Neural cell (in vitro differentiated cells): ENCODE data around the gene FNBP1L. TPM values are rescaled to one million over a fixed set of nuclear protein-coding genes. Genes with fewer than 3 reads are reported as not detected.

Source experiments
- H2AFZ ChIP-seq: fragments of 200-600, 300-800 bp; sonication (generic), shearing (Covaris generic); 2 replicates; pipeline ENCODE4 v1.6.0; 2014; ENCODE audit warnings: low read depth, mild to moderate bottlenecking, antibody characterized with exemption, low read length, moderate library complexity
- H3F3A ChIP-seq: fragments of 200-600 bp; shearing (Covaris generic); 2 replicates; pipeline ENCODE4 v1.6.1; 2016; ENCODE audit warnings: mild to moderate bottlenecking, moderate library complexity, mixed read lengths, antibody characterized with exemption, low read length; ENCODE audit not compliant: insufficient read depth, poor library complexity, severe bottlenecking
- H3K27ac ChIP-seq: fragments of 200-600, 300-800 bp; sonication (generic), shearing (Covaris generic); 2 replicates; pipeline ENCODE4 v1.5.1; 2014; ENCODE audit warnings: mild to moderate bottlenecking, low read length, moderate library complexity
- H3K27me3 ChIP-seq: fragments of 300-800, 200-600 bp; sonication (generic), shearing (Covaris generic); 2 replicates; pipeline ENCODE4 v1.6.0; 2014; ENCODE audit warnings: mild to moderate bottlenecking, low read depth, low read length, moderate library complexity; ENCODE audit not compliant: insufficient read depth
- H3K36me3 ChIP-seq: fragments of 300-800, 200-600 bp; sonication (generic), shearing (Covaris generic); 2 replicates; pipeline ENCODE4 v1.5.1; 2014; ENCODE audit warnings: mild to moderate bottlenecking, antibody characterized with exemption, low read length, moderate library complexity; ENCODE audit not compliant: insufficient read depth
- H3K4me2 ChIP-seq: fragments of 300-800, 200-600 bp; sonication (generic), shearing (Covaris generic); 2 replicates; pipeline ENCODE4 v1.6.0; 2014; ENCODE audit warnings: mild to moderate bottlenecking, low read length
- H3K4me3 ChIP-seq: fragments of 300-800, 200-600 bp; sonication (generic), shearing (Covaris generic); 2 replicates; pipeline ENCODE4 v1.5.1; 2014; ENCODE audit warnings: mild to moderate bottlenecking, low read length, moderate library complexity
- H3K79me2 ChIP-seq: fragments of 200-600 bp; shearing (Covaris generic); replicated peaks from 2 replicates; pipeline ENCODE4 v1.6.0; 2014; ENCODE audit warnings: mild to moderate bottlenecking, low read length, moderate library complexity; ENCODE audit not compliant: insufficient read depth
- H3K9ac ChIP-seq: fragments of 300-800, 200-600 bp; sonication (generic), shearing (Covaris generic); 2 replicates; pipeline ENCODE4 v1.6.1; 2016; ENCODE audit warnings: mild to moderate bottlenecking, low read length, mixed read lengths
- H3K9me2 ChIP-seq: fragments of 200-600 bp; shearing (Covaris generic); 2 replicates; pipeline ENCODE4 v1.6.1; 2016; ENCODE audit warnings: mild to moderate bottlenecking, low read length, mixed read lengths; ENCODE audit not compliant: insufficient read depth
- H3K9me3 ChIP-seq: fragments of 200-600, 300-800 bp; sonication (generic), shearing (Covaris generic); 2 replicates; pipeline ENCODE4 v1.6.1; 2016; ENCODE audit warnings: mild to moderate bottlenecking, mixed run types, low read length, moderate library complexity, mixed read lengths
- H4K20me1 ChIP-seq: fragments of 200-600 bp; shearing (Covaris generic); 2 replicates; pipeline ENCODE4 v1.6.1; 2016; ENCODE audit warnings: mild to moderate bottlenecking, mixed run types; ENCODE audit not compliant: insufficient read depth
- CTCF ChIP-seq: fragments of 450-650 bp; IDR thresholded peaks from 2 replicates; pipeline ENCODE4 v1.5.1; 2014; ENCODE audit warnings: antibody characterized with exemption, mild to moderate bottlenecking, moderate library complexity; ENCODE audit not compliant: poor library complexity, severe bottlenecking
- EP300 ChIP-seq: fragments of 450-650 bp; conservative IDR thresholded peaks from 2 replicates; pipeline ENCODE4 v1.6.1; 2014; ENCODE audit warnings: antibody characterized with exemption, mild to moderate bottlenecking, moderate library complexity; ENCODE audit not compliant: poor library complexity, severe bottlenecking
- EZH2 ChIP-seq: fragments of 200-600, 300-800 bp; shearing (Covaris generic), sonication (generic); IDR thresholded peaks from 2 replicates; pipeline ENCODE4 v1.6.1; 2014; ENCODE audit warnings: antibody characterized with exemption, low read length, borderline replicate concordance, mild to moderate bottlenecking; ENCODE audit not compliant: insufficient read depth, poor library complexity, severe bottlenecking
- MXI1 ChIP-seq: fragments of 450-650 bp; conservative IDR thresholded peaks from 2 replicates; pipeline ENCODE4 v1.6.1; 2014; ENCODE audit warnings: antibody characterized with exemption, mild to moderate bottlenecking; ENCODE audit not compliant: poor library complexity, severe bottlenecking
- POLR2AphosphoS5 ChIP-seq: IDR thresholded peaks from 2 replicates; pipeline ENCODE4 v1.6.1; 2012
- RAD21 ChIP-seq: fragments of 450-650 bp; conservative IDR thresholded peaks from 2 replicates; pipeline ENCODE4 v1.6.1; 2014; ENCODE audit warnings: antibody characterized with exemption, mild to moderate bottlenecking, moderate library complexity
- SMC3 ChIP-seq: fragments of 450-650 bp; conservative IDR thresholded peaks from 2 replicates; pipeline ENCODE4 v1.6.1; 2014; ENCODE audit warnings: antibody characterized with exemption, mild to moderate bottlenecking, moderate library complexity; ENCODE audit not compliant: poor library complexity
- TAF1 ChIP-seq: IDR thresholded peaks from 2 replicates; pipeline ENCODE4 v1.6.1; 2012; ENCODE audit warnings: low read depth
- polyA plus RNA-seq: library from polyadenylated mRNA; depleted of rRNA; stranded (reverse); fragments of >200 nt; gene quantifications from 2 replicates; pipeline ENCODE4 v1.2.3, GENCODE V29; 2014
- TF ChIP-seq, protein P1 (sequence below): IDR thresholded peaks from 2 replicates; pipeline ENCODE4 v1.6.1; 2012; ENCODE audit warnings: borderline replicate concordance

The FNBP1L gene
- polyA plus RNA-seq, 1 donor from 2014 or later, result 1,044 TPM

DNA sequence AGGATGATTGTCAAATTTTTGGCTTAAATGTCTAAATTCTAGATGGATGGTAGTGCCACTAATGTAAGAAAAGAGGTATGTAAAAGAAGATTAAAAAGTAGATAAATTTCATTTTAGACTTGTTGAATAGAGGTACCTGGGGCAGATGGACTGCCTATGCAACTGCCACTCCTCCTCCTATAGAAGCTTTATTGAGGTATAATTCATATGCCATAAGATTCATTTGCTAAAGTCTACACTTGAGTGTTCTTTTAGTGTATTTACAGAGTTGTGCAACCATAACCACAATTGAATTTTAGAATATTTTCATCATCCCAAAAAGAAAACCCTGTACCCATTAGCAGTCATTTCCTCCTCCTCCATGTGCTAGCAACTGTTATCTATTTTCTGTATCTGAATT, 70.6 kb downstream of the FNBP1L start:
- no peak overlapping the region for H3K4me2 ChIP-seq
- H3K27me3 ChIP-seq, result no peaks in the 10 kb centered on the region
- no peak overlapping the region for H2AFZ ChIP-seq
- no peak overlapping the region for H3K9ac ChIP-seq
- peaks cover 7% of the 10 kb centered on the region for H4K20me1 ChIP-seq
- H3K27ac ChIP-seq, result no peak overlapping the region
- H3K36me3 ChIP-seq, result no peaks in the 10 kb centered on the region
- H3F3A ChIP-seq, result no peaks in the 10 kb centered on the region
- H3K79me2 ChIP-seq, result peaks cover 44% of the 10 kb centered on the region
- no peaks in the 10 kb centered on the region for H3K9me2 ChIP-seq
- TF ChIP-seq CTCF (no peak), MXI1 (no peak), RAD21 (no peak), POLR2AphosphoS5 (no peak), TAF1 (no peak), EP300 (no peak), SMC3 (no peak), EZH2 (no peak)
- TF ChIP-seq, protein P1, sequence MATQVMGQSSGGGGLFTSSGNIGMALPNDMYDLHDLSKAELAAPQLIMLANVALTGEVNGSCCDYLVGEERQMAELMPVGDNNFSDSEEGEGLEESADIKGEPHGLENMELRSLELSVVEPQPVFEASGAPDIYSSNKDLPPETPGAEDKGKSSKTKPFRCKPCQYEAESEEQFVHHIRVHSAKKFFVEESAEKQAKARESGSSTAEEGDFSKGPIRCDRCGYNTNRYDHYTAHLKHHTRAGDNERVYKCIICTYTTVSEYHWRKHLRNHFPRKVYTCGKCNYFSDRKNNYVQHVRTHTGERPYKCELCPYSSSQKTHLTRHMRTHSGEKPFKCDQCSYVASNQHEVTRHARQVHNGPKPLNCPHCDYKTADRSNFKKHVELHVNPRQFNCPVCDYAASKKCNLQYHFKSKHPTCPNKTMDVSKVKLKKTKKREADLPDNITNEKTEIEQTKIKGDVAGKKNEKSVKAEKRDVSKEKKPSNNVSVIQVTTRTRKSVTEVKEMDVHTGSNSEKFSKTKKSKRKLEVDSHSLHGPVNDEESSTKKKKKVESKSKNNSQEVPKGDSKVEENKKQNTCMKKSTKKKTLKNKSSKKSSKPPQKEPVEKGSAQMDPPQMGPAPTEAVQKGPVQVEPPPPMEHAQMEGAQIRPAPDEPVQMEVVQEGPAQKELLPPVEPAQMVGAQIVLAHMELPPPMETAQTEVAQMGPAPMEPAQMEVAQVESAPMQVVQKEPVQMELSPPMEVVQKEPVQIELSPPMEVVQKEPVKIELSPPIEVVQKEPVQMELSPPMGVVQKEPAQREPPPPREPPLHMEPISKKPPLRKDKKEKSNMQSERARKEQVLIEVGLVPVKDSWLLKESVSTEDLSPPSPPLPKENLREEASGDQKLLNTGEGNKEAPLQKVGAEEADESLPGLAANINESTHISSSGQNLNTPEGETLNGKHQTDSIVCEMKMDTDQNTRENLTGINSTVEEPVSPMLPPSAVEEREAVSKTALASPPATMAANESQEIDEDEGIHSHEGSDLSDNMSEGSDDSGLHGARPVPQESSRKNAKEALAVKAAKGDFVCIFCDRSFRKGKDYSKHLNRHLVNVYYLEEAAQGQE, result no peak
- H3K4me3 ChIP-seq, result no peak overlapping the region
- H3K9me3 ChIP-seq, result no peaks in the 10 kb centered on the region

DNA sequence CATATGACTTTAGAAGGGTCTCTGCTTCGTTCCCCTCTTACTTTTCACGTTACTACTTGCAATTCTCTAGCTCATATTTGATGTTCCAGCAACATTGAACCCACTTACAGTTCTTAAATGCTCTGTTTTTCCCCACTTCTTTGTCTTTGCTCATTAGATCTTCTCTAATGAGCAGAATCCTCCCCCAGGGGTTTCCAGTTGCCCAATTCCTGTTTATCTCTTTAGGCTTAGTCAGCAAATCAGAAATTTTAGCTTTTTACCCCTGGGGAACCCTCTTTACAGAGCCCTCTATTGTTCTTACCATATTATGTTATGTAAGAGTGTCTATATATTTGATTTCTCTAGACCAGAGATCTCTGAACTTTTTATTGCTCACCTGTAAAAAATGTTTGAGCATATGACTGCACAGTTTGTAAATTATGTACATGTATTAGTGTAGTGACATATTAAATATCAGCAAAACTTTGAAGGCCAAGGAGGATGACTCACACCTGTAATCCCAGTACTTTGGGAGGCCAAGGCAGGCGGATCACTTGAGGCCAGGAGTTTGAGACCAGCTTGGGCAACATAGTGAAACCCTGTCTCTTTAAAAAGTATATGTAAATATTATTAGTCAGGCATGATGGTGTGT, 71.4 kb downstream of the FNBP1L start:
- H4K20me1 ChIP-seq, result peaks cover 7% of the 10 kb centered on the region
- no peaks in the 10 kb centered on the region for H3K9me2 ChIP-seq
- TF ChIP-seq CTCF (no peak), POLR2AphosphoS5 (no peak), RAD21 (no peak), EP300 (no peak), SMC3 (no peak), MXI1 (no peak), EZH2 (no peak), TAF1 (no peak)
- TF ChIP-seq, protein P1, result no peak
- no peaks in the 10 kb centered on the region for H3K36me3 ChIP-seq
- H3K27me3 ChIP-seq, result no peaks in the 10 kb centered on the region
- no peaks in the 10 kb centered on the region for H3K9me3 ChIP-seq
- H3K27ac ChIP-seq, result no peak overlapping the region
- no peaks in the 10 kb centered on the region for H3F3A ChIP-seq
- no peak overlapping the region for H3K4me3 ChIP-seq
- H3K4me2 ChIP-seq, result no peak overlapping the region
- peaks cover 47% of the 10 kb centered on the region for H3K79me2 ChIP-seq
- H2AFZ ChIP-seq, result no peak overlapping the region
- H3K9ac ChIP-seq, result no peak overlapping the region
